ENCODE data around the gene AKR1C3. TPM values are rescaled to one million over a fixed set of nuclear protein-coding genes. Genes with fewer than 3 reads are reported as not detected.
"Not testable (repeated sequence)": the region's sequence is repeated elsewhere in the genome, so short reads cannot be mapped to it uniquely, and the experiment has no call there.

Gene AKR1C3
- total RNA-seq, result not detected in 2 replicates

DNA sequence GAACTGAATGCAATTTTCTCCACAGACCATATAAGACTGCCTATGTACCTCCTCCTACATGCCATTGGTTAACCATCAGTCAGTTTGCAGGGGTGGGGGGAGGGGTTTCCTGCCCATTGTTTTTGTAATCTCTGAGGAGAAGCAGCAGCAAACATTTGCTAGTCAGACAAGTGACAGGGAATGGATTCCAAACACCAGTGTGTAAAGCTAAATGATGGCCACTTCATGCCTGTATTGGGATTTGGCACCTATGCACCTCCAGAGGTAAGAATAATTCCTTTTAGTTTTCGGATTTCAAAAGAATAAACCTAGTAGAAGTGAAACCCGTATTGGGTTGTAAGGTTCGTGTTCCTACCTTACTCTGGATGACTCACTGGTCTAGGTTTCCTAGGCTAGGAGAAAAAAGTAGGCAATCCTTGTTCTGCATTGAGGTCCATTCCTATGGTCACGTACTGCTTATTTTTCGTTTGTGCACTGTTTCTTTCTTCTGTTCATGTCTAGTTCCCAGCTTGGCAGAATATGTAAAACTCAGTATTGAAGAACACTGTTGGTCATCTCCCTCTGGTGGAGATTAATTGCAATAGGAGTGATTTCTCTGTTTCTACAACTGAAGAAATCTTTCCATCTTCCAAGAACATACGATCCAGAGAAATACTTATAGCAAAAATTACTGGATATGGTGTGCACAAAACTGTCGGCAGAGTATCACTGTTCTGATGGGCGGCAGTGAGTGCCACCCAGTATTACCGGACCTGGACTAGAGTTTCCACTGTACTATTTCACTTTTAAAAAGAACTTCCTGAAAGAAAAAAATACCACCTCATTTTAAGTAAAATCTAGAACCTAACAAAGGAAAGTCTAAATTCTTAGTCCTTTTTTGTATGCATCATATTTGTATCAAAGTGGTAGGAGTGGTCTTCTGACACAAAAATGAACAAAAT lies at the start of gene AKR1C3:
AKR1C3 (plus strand) TSS at position 150 of the 941 bp plus-strand sequence; CDS start at position 181, 31 bp downstream.
- no peak within 1 kb of the TSS for H3K27ac Mint-ChIP-seq
- intact Hi-C loops (cut with micrococcal nuclease), result loop anchor here (10.0 kb wide), 1 partner anchor 250 kb away; no protein-coding TSS in a partner anchor
- peaks cover 3% of the 10 kb centered on the region for H3K27me3 Mint-ChIP-seq
- peaks cover 3% of the 10 kb centered on the region for H3K4me1 Mint-ChIP-seq
- no peaks in the 10 kb centered on the region for H3K36me3 Mint-ChIP-seq (ENCODE audit: low read depth)
- no peak for ATAC-seq (ENCODE audit: low read depth)
- TF ChIP-seq, protein P1, sequence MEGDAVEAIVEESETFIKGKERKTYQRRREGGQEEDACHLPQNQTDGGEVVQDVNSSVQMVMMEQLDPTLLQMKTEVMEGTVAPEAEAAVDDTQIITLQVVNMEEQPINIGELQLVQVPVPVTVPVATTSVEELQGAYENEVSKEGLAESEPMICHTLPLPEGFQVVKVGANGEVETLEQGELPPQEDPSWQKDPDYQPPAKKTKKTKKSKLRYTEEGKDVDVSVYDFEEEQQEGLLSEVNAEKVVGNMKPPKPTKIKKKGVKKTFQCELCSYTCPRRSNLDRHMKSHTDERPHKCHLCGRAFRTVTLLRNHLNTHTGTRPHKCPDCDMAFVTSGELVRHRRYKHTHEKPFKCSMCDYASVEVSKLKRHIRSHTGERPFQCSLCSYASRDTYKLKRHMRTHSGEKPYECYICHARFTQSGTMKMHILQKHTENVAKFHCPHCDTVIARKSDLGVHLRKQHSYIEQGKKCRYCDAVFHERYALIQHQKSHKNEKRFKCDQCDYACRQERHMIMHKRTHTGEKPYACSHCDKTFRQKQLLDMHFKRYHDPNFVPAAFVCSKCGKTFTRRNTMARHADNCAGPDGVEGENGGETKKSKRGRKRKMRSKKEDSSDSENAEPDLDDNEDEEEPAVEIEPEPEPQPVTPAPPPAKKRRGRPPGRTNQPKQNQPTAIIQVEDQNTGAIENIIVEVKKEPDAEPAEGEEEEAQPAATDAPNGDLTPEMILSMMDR (IDR thresholded peaks at IDR 0.05), result no peak
- CTCF ChIA-PET, result interaction anchor here (1.0 to 1.3 kb wide), 2 partner anchors 245 to 1855 kb away, joined by 3 read pairs; no protein-coding TSS in a partner anchor
- H3K4me3 Mint-ChIP-seq, result peak within 1 kb of the TSS; percentile 44
- peaks cover 8% of the 10 kb centered on the region for H3K9me3 Mint-ChIP-seq
- POLR2A ChIA-PET, result no interaction called here
- no peak for DNase-seq

DNA sequence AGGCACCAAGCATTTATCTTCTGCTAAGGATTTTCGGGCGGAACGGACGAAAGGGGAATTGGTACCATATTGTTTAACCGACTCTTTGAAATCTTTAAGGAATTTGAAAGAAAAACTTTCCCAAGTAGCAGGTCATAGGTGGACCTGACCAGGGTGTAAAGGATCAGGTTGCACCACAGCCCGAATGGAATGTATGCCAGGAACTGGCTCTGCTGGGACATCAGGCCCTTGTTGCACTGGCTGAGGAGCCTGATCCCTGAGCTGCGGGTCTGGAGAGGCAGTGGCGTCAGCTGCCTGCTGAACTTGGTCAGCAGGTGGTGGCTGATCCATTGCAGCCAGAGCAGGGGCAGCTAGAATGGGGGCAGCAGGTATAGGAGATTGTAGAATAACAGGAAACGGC lies 49.1 kb upstream of the AKR1C3 start:
- CTCF ChIA-PET, result no interaction called here
- Mint-ChIP-seq H3K27me3 (peaks cover 2% of the 10 kb centered on the region), H3K4me1 (no peaks in the 10 kb centered on the region), H3K4me3 (no peak overlapping the region), H3K36me3 (ENCODE audit: low read depth) (no peaks in the 10 kb centered on the region), H3K9me3 (no peaks in the 10 kb centered on the region), H3K27ac (no peak overlapping the region)
- TF ChIP-seq, protein P1 (IDR thresholded peaks at IDR 0.05), result no peak
- no peak for DNase-seq
- ATAC-seq (ENCODE audit: low read depth), result no peak
- intact Hi-C loops (cut with micrococcal nuclease), result no loop called here
- POLR2A ChIA-PET, result no interaction called here

DNA sequence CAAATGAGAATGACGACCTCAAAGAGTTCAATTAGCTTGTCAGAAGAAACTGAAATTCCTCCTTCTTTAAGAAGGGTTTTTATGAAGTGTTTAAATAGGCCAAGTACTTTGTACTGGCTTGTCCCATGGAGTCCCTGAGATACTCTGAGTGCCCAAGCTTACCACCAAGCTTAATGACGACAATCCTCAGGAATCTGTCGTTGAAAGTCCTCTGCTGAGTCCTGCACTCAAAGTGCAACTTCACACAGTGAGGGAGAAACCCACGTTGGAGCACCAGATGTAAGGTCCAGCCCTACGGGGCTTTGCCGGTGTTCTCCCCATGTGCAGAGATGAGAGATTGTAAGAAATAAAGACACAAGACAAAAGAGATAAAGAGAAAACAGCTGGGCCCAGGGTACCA lies 47.8 kb upstream of the AKR1C3 start:
- intact Hi-C loops (cut with micrococcal nuclease), result no loop called here
- ChIA-PET POLR2A (no interaction called here), CTCF (no interaction called here)
- H3K4me1 Mint-ChIP-seq, result no peaks in the 10 kb centered on the region
- ATAC-seq (ENCODE audit: low read depth) (no peak), DNase-seq (no peak)
- H3K9me3 Mint-ChIP-seq, result no peaks in the 10 kb centered on the region
- TF ChIP-seq, protein P1 (IDR thresholded peaks at IDR 0.05), result no peak
- no peaks in the 10 kb centered on the region for H3K27me3 Mint-ChIP-seq
- H3K4me3 Mint-ChIP-seq, result no peak overlapping the region
- H3K27ac Mint-ChIP-seq, result no peak overlapping the region
- H3K36me3 Mint-ChIP-seq (ENCODE audit: low read depth), result no peaks in the 10 kb centered on the region

DNA sequence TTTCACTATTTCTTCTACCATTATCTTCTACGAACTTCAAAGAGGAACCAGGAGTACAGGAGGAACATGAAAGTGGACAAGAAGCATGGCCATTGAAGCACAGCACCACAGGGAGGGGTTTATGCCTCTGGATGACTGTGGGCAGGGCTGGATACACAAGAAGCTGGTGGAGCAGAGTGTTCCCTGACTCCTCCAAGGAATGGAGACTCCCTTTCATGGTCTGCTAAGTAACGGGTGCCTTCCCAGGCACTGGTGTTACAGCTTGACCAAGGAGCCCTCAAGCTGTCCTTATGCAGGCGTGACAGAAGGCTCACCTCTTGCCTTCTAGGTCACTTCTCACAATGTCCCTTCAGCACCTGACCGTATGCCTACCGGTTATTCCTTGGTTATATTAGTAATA lies 47.2 kb upstream of the AKR1C3 start:
- ATAC-seq (ENCODE audit: low read depth); H3K4me3 Mint-ChIP-seq; H3K27me3 Mint-ChIP-seq; H3K4me1 Mint-ChIP-seq; POLR2A ChIA-PET; CTCF ChIA-PET; DNase-seq; H3K27ac Mint-ChIP-seq; H3K36me3 Mint-ChIP-seq (ENCODE audit: low read depth); intact Hi-C loops (cut with micrococcal nuclease); H3K9me3 Mint-ChIP-seq: not testable (repeated sequence)

DNA sequence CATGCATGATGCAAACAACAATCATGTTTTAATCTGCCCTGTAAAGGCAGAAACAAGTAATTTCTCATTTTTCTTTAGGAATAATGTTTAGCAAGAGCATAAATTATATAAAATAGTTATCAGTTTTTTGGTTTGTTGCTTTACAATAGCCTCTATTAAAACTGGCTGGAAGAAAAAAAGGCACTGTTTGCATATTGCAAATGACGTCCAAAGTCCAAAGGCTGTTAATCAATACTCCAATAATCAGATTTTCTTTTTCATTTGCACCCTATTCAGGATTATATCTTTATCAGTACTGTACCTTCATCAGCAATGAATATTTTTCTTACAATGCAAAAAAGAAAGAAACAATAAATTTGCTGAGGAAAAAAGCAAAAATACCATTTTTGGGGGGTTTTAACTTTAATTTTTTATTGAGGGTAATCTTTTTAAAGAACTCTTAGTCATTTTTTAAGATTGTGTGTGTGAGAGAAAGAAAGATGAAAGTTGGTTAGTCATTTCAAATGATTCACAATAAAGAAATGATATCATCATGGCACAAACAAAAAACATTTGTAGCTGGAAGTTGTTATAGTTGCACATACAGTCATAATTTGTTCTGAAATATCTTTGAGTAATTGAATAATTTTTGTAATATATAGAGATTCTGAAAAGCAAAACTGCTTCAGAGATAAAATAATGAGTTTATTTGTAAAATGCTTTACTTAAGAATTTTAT lies 46.1 kb upstream of the AKR1C3 start:
- Mint-ChIP-seq H3K27ac (no peak overlapping the region), H3K4me1 (no peaks in the 10 kb centered on the region), H3K36me3 (ENCODE audit: low read depth) (no peaks in the 10 kb centered on the region), H3K27me3 (no peaks in the 10 kb centered on the region), H3K4me3 (no peak overlapping the region), H3K9me3 (no peaks in the 10 kb centered on the region)
- CTCF ChIA-PET, result no interaction called here
- POLR2A ChIA-PET, result no interaction called here
- TF ChIP-seq, protein P1 (IDR thresholded peaks at IDR 0.05), result no peak
- DNase-seq, result no peak
- no peak for ATAC-seq (ENCODE audit: low read depth)
- intact Hi-C loops (cut with micrococcal nuclease), result no loop called here

DNA sequence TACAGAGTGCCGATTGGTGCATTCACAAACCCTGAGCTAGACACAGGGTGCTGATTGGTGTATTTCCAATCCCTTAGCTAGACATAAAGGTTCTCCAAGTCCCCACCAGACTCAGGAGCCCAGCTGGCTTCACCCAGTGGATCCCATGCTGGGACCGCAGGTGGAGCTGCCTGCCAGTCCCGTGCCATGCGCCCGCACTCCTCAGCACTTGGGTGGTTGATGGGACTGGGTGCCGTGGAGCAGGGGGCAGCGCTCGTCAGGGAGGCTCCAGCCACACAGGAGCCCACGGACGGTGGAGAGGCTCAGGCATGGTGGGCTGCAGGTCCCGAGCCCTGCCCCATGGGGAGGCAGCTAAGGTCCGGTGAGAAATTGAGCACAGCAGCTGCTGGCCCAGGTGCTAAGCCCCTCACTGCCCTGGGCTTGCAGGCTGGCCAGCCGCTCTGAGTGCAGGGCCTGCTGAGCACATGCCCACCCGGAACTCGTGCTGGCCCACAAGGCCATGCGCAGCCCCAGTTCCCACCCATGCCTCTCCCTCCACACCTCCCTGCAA lies 41.2 kb upstream of the AKR1C3 start:
- ATAC-seq (ENCODE audit: low read depth); H3K9me3 Mint-ChIP-seq; H3K27ac Mint-ChIP-seq; H3K27me3 Mint-ChIP-seq; H3K36me3 Mint-ChIP-seq (ENCODE audit: low read depth); H3K4me1 Mint-ChIP-seq; POLR2A ChIA-PET; H3K4me3 Mint-ChIP-seq; CTCF ChIA-PET; DNase-seq; intact Hi-C loops (cut with micrococcal nuclease): not testable (repeated sequence)

DNA sequence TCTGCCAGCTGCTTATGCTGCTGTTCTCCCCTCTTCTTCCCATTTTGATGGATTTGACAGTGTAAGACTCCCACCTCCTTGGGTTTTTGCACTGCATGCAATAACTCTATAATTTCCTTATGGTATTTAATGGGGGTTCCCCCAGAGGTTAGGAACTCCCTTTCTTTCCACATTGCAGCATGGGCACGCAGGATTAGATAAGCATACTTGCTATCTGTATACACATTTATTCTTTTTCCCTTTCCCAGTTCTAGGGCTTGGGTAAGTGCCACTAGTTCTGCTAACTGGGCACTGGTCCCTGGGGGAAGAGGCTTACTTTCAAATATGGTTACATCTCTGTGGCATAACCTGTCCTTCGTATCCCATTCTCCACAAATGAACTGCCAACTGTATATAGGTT lies 39.4 kb upstream of the AKR1C3 start:
- H3K4me3 Mint-ChIP-seq; DNase-seq; H3K36me3 Mint-ChIP-seq (ENCODE audit: low read depth); H3K9me3 Mint-ChIP-seq; POLR2A ChIA-PET; CTCF ChIA-PET; H3K4me1 Mint-ChIP-seq; H3K27me3 Mint-ChIP-seq; H3K27ac Mint-ChIP-seq; ATAC-seq (ENCODE audit: low read depth); intact Hi-C loops (cut with micrococcal nuclease): not testable (repeated sequence)

DNA sequence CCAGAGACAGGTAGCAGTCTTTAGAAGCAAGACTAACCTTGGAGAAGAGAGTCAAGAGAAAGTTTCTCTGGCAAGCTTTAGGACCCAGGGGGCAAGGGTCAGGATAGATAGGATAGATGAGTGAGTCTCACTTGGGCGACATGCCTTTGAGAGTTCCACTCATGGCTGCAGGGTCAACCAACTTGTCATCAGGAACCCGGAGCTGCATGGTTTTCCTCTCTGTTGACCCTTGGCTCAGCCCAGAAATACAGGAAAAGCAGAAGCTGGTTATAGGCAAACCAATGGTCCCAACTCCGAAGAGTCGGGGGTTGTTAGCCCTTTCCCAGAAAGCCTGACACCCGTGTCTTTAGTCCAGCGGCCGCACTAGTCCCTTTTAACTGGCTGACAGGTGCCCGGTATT lies 34.9 kb upstream of the AKR1C3 start:
- CTCF ChIA-PET; ATAC-seq (ENCODE audit: low read depth); intact Hi-C loops (cut with micrococcal nuclease); H3K4me1 Mint-ChIP-seq; DNase-seq; H3K9me3 Mint-ChIP-seq; H3K36me3 Mint-ChIP-seq (ENCODE audit: low read depth); H3K27me3 Mint-ChIP-seq; H3K4me3 Mint-ChIP-seq; H3K27ac Mint-ChIP-seq; POLR2A ChIA-PET: not testable (repeated sequence)
